LHCN-M2 (cell line): ENCODE data around the gene OSBPL3. TPM values are rescaled to one million over a fixed set of nuclear protein-coding genes. Genes with fewer than 3 reads are reported as not detected.

Experiments
- DNase-seq: peaks from one replicate; pipeline ENCODE4 v3.0.0-alpha.2; 2012; ENCODE audit warnings: low read depth
- total RNA-seq: library from RNA; depleted of rRNA; stranded (reverse); fragments of >200 nt; gene quantifications from 2 replicates; pipeline ENCODE4 v1.2.3, GENCODE V29; 2014

Gene OSBPL3
- total RNA-seq, 1 experiment from 2014 or later = 48.7 TPM

DNA sequence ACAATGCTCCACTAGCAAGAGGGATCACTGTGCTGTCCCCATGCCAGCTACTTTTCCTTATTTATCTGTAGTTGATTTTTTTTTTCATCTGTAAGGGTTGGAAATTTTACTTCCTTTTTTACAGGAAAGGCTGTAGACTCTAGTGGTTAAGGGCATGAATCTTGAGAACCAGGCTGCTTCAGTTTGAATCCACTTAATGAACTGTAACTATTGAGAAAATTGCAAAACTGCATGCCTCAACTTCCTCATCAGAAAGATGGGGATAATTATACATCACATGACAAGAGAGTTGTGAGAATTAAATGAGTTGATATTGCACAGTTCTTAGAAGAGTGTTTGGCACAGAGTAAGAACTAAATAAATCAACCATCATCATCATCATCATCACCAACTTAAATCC, 116.4 kb downstream of the OSBPL3 start:
- no peak for DNase-seq

DNA sequence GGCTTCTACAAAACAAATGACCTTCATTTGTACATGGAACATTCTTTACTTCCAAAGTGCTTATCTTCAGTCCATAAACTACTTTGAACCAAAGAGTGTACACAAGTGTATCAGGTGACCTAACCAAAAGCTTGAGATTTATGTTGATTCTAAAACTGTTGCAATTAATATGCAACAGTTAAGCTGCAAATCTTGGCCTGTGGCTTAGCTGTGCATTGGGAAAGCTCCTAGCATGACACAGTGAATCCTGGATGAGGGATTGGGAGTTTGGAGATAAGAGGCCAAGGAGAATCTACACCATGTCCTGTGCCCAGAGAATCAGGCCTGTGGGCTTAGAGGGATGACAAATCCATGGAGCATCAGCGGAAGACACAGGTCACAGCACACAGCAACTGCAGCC, 117.5 kb downstream of the OSBPL3 start:
- no peak for DNase-seq

DNA sequence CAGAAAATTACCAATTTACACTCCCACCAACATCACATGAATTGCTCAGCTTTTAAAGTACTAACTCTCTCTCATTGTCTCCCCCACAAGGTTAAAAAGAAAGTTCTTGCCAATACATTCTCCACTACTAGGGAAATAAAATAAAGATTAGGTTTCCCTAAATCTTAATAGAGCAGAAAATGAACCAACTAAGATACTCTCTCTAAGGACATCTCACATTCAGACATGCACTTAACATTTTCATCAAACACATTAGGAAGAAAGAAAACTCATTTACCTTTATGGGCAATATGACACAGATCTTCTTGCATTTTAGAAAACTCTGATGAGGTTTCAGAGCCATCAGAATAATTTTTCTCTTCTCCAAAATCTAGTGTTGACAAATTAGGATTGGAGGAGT, 118.6 kb downstream of the OSBPL3 start:
- DNase-seq = no peak

DNA sequence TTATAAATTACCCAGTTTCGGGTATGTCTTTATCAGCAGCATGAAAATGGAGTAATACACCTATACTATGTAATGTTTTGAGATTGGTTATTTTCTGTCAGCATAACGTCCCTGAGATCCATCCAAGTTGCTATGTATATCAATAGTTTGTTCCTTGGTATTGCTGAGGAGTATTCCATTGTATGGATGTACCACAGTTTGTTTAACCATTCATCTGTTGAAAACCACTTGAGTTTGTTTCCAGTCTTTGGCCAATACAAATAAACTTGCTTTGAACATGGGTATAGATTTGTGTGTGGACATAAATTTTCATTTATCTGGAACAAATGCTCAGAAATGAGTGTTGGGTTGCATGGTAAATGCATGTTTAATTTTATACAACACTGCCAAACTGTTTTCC, 119.4 kb downstream of the OSBPL3 start:
- no peak for DNase-seq

DNA sequence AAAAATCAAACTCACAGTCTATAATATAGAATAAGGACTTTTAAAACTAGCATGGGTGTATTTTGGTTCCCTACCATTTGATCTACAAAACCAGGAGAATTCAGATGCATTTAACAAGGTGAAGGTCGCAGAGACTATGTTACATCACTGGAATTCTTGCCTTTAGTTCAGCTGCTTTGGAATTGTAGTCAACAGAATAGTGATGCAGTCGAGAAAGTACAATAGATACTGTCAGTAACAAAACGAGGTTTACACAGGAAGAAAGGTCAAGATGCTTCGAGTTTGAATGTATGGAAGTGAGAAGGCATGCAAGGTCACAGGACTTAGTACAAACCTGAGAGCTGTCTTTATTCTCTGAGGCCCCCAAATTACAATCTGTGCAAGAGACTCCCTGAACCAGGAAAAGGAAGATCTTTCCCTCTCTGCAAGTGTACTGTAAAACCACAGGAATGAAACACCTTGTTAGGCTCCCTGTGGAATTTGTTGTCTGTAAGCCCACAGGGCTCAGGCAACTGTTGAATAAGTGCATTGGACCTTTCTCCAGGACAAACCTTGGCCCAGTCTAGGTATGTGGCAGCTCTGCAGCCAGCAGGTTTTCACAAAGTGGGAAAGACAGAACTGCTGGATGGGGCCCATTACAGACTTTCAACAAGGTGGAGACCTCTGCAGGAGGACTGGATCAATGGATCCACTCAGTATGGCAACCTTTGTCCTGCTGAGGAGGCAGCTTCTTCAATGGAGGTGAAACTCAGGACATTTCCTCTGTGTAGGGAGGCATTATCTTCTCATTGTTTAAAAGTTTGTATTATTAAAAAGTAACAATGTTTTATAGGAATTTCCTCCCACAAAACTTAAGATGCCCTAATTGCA, 121.6 kb downstream of the OSBPL3 start:
- no peak for DNase-seq

DNA sequence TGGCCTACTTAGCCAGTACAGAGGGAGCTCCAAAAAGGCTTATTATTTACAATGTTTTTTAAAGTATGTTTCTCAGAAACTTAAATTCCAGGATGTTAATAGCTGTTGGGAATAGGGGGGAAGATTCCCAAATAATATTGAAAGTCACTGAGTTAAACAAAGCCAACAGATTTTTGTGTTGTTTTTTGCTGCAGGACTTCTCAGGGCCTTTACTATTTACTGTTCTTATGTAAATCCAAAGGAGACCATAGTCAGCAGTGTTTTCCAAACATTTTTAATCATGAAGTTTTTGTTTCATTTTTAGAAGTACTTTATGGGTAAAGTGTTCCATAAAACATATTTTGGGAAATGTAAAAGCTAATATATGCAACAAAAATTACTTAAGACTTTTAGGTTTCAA, 122.4 kb downstream of the OSBPL3 start:
- DNase-seq = no peak

DNA sequence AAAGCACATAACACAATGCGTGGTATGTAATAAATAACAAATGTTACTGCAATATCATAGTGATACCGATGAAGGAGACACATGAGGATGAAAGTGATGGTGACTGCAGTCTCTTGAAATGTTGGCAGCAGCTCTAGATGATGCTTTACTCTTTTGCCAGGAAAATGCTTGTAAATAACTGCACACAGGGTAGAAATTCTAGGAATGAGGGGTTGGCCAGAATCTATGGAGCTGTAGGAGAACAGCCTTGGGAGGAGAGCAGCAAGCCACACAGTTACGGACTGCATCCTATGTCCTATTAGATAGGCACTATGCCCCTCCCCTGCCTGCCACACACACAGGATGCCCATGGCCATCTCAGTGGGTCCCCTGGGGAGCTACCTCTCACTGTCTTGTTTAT, 125.1 kb downstream of the OSBPL3 start:
- no peak for DNase-seq

DNA sequence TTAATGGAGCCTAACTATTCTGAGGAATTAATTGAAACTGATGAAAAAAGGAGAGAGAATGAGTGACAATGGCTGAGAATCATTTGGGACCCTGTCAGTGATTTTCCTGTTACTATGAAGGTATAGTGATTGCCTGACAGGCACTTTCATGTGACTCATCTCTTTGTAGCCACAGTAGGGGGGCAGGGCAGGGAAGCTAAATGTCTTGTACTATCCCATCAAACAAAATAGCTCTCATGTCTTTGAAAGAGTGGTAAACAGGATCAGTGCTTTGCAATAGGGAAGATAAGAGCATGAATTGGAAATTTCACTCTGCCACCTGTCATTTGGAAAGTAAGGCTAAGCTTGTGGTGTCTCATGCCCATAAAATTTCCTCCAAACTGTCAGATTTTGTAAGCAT, 128.2 kb downstream of the OSBPL3 start:
- DNase-seq = peak; percentile 83

DNA sequence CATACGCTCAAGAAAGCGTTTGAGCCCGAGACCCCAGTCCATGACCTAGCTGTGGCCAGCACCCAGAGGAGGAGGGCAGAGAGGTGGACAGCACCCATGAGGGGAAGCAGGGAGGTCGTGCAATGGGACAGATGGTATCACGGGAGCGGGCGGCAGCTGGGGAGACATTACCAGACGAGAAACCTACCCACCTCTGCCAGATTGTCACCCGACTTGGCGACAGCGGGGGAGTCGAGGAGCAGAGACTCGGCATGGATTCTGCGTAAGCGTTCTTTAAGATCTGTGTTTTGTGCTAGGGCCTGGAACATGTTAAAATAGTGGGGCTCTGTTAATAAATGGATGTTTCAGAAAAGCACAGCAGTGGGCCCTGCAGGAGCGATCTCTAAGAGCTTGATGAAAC, 131.1 kb downstream of the OSBPL3 start:
- DNase-seq = no peak

DNA sequence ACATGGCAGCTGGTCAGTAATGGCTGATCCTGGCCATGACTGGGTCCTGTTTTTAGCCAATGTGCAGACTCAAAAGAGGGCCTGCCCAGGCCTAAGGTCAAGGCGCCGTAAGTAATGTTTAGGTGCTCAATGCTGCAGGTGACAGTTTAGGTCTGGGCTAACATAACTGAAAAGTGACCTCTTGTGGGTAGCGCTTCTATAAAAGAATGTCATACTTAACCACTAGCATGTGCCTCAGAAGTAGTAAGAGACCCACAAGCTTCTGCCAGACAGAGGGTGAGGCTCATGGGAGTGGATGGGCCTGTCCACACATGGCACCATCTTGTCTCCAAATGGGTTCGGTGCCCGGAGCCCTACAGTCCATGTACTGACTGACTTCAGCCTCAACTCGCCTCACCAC, 132.2 kb downstream of the OSBPL3 start:
- no peak for DNase-seq

DNA sequence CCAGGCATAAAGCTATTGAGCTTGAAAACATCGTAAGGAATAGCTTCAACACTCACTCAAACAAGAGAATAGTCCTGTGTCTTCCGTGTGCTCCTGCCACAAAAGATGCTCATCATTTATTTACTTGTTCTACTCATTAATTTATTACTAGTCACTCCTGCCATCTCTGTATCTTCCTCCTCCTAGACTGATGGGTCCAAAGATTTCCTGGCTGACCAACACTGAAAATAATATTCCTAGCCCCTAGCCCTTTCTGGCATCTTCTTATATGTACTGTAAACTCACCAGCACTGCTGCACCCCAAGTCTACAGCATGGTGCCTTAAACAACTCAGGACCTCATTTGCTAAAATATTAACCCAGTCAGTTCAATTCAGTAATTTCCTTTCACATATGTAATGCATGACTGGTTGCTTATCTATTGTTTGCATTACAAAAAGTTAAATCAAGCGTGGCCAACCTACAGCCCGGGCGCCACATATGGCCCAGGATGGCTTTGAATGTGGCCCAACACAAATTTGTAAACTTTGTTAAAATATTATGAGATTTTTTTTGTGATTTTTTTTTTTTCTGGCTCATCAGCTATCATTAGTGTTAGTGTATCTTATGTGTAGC, 136.1 kb downstream of the OSBPL3 start:
- DNase-seq = no peak

DNA sequence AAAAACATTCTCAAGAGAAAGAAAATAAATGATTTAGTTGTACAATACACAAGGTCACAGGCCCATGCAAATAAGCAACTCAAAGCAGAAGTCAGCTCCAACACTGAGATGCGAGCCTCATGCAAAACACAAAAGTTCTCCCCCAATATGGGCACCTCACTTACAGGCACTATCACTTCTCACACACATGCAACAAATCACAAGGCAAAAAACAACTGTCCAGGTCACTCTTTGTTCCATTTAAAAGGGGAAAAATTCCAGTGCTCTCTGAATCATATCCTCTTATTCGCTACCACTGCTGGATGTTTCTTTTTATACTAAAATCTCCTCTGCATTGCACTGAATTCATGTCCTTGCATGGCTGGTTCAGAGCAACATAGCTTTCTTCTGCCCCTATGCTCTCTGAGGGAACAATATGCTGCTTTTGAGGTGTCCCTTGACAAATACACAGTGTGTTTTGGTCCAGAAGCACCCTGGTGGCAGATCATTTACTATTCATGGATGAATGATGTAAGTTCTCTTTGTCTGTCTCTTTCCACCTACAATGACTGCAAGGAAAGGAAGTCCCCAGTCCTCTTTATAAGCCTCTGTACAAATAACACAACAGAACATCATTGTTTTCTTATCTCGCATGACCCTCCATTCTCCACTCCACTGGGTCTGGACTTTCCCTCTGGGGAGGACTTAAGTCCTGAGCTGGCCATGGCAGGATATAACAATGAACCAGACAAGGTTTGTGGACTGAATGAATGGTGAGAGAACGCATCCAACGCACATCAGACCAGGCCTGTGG, 137.3 kb downstream of the OSBPL3 start:
- peak; percentile 71 for DNase-seq

DNA sequence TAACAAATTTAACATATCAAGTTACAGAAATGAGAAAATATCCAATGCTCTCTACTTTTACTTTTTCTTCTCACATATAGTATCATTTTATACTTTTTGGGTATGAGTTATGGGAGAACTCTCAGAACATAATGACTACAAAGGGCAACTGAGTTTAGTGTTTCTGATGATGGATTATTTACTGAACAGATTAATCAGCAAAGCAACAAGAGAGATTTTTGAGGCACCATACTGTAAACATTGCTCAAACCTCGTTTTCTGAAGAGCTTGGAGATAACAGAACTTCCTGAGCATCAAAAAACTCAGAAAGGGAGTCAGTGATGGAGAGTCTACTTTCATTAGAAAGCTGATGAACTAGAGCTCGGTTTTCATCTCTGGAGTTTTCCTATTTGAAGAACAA, 137.9 kb downstream of the OSBPL3 start:
- no peak for DNase-seq

DNA sequence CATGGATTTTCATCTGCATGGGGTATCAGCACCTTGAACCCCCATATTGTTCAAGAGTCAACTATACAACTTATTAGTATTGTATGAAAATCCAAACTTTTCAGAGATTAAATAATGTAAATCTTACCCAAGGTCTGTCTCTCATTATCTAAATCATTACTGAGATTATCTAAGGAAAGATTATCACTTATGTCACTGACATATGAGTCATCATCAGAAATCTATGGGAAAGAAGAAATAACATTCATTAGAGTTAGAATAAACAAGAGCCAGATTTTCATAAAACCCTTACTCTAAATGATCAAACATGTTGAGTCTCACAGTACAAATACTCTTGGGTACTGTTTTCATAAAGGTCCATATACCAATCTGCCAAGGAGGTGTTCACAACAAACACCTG, 139.4 kb downstream of the OSBPL3 start:
- DNase-seq = no peak

DNA sequence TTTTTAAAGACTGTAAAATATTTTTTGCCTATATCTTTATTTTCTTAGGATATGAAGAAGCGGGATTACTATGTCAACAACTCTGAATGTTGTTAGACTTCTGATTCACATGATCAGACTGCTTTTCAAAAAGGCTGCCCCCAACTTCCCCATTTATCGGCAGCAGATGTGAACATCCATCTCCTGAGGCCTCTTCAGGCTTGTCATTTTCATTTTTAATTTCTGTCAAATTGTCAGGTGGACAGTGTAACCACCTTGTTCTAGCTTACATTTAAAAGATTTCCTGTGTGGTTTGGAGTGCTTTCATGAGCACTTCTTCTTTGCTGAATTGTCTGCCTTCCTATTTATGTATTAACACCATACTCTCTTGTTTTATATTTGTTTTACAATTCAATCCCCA, 143.9 kb downstream of the OSBPL3 start:
- no peak for DNase-seq

DNA sequence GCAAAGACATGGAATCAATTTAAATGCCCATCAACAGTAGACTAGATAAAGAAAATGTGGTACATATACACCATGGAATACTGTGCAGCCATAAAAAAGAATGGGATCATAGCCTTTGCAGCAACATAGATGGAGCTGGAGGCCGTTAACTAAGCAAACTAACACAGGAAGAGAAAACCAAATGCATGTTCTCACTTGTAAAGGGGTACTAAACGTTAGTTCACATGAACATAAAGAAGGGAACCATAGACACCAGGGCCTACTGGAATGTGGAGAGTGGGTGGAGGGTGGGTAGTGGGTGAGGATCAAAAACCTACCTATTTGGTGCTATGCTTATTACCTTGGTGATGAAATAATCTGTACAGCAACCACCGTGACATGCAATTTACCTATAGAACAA, 144.3 kb downstream of the OSBPL3 start:
- DNase-seq = no peak

DNA sequence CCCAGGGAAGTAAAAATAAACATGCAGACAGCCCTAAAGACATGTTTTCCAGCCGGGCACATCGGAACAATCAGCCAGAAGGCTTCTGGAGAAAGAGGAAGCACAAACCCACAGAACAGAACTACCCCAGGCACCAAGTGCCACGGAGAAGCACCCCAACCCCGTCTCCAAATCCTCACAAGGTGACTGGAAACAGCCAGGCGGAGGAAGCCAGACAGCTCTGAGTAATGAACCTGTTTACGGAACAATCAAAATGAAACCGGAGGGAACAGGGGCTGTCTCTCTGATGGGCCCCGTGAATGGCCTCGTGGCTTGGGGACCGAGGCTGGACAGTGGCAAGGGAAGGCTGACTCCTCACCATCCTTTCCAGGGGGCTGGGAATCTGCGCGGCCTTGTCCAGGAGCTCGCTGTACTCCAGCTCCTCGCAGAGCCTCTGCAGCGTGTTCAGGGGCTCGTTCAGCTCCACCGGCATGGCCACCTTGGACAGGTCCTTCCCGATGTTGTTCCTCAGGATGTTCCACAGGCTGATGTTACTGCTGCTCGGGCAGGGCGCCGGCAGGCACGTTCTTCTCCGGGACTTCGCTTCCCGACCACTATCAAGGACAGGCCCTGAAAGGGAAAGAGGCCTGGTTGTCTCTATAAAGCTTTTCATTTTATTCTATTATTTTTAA, 145.7 kb downstream of the OSBPL3 start:
- no peak for DNase-seq

DNA sequence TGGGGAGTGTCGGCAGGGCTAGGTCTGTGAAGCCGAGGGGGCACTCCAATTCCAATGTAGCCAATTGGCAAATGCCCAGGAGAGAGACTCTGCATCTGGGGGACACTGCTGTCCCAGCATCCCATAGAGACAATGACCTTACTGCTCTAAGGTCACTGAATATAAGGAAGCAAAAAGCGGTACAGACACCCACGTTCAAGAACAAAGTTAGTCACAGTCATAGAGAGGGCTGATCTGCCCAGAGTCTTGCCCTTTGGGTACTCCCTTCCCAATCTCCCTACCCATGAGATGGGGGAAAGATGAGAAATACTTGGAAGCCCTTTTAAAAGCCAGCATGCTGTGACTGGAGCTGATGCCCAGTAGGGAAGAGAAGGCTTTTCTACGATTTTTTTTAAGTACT, 146.4 kb downstream of the OSBPL3 start:
- no peak for DNase-seq

DNA sequence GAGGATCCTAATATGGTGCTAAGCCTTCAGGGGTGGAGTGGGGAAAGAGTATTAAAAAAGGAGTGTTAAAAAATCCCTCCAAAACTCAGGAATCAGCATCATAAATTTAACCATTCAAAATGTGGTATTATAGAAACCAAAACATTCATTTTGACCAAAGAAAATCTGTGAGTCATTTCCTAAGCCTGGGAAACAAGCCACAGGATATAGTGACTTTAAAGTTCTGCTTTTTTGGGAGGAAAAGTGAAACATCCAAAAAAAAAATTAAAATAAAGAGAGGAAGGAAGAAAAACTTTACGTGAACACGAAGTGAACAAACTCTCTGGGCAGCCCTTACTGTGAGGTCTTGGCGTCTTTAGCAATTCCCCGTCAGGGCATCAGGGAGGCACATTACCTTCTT, 148.7 kb downstream of the OSBPL3 start:
- peak; percentile 84 for DNase-seq

DNA sequence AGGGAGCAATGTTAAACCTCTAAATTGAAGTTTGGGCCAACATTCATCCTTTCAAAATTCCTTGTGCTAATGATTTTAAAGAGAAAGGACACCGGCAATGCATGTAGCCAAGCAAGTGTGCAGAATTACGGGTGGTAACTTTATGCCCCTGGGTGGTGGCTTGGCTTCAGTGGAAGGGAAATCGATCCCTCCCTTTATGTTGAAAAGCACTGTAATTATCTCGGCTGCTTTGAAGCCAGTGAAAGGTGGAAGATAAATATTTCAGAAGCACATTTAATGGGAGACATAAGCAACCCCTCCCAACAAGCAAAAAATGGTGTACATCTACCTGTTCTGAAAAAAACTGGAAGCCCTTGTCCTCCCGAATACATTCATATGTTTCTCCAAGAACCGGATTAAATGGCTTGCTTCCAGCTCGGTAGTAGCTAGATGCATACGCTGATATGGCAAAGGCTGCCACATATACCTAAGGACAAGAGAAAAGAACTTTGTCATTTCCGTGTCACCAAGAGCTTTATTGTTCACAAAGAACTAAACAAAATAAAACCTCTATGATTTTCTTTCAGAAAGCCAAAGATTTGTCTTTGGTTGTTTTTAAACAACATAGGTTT, 149.4 kb downstream of the OSBPL3 start:
- DNase-seq = no peak

DNA sequence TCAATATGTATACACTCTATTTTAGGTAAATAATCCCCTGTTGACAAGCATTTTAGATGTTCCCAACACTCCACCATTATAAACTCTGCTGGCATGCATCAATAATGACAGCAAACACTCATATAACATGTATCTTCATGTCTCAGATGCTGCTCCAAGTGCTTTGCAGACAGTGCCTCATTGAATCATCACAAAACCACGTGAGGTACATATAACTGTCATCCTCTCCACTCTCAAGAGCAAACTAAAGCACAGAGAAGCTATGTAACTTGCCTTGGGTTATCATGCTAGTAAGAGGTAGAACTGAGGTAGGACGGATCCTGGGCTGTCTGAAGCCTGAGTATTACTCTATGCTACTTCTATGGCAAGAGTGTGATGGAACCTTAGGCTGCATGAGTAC, 150.2 kb downstream of the OSBPL3 start:
- DNase-seq = peak; percentile 36
